GM12865 (cell line): ENCODE results near the gene PACS2.

Experiments used
- DNase-seq: peaks from one replicate; pipeline ENCODE4 v3.0.0; 2010; ENCODE audit warnings: low read depth
- H3K4me3 ChIP-seq: 2 replicates; pipeline ENCODE4 v1.5.1; 2011; ENCODE audit warnings: mild to moderate bottlenecking, low read depth, low read length, control low read depth
- TF ChIP-seq, protein P1 (sequence below): IDR thresholded peaks from 2 replicates; pipeline ENCODE4 v1.5.1; 2011; ENCODE audit warnings: low read length, control low read depth, low read depth, inconsistent platforms; ENCODE audit not compliant: insufficient read depth; ENCODE audit errors: missing control alignments

Gene PACS2

DNA sequence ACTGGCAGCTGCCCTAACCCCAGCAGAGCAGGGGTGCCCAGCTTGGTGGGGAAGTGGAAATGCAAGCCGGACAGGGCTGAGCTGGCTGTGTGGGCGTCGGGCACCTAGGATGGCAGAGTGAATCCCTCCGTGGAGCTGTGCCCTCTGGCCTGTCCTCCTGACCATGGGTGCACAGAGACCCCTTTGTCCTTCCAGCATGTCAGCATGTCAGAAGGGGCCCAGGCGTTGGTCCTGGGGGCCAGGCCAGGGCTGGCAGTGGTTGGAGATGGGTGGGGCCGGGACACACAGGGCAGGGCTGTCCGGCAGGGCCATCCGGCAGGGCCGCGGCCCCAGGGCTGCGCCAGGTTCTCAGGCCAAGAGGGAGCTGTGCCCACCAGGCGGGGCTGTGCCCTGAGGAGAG, 75.0 kb downstream of the PACS2 start:
- no peak for DNase-seq
- TF ChIP-seq, protein P1, sequence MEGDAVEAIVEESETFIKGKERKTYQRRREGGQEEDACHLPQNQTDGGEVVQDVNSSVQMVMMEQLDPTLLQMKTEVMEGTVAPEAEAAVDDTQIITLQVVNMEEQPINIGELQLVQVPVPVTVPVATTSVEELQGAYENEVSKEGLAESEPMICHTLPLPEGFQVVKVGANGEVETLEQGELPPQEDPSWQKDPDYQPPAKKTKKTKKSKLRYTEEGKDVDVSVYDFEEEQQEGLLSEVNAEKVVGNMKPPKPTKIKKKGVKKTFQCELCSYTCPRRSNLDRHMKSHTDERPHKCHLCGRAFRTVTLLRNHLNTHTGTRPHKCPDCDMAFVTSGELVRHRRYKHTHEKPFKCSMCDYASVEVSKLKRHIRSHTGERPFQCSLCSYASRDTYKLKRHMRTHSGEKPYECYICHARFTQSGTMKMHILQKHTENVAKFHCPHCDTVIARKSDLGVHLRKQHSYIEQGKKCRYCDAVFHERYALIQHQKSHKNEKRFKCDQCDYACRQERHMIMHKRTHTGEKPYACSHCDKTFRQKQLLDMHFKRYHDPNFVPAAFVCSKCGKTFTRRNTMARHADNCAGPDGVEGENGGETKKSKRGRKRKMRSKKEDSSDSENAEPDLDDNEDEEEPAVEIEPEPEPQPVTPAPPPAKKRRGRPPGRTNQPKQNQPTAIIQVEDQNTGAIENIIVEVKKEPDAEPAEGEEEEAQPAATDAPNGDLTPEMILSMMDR, result no peak
- H3K4me3 ChIP-seq, result no peak overlapping the region

DNA sequence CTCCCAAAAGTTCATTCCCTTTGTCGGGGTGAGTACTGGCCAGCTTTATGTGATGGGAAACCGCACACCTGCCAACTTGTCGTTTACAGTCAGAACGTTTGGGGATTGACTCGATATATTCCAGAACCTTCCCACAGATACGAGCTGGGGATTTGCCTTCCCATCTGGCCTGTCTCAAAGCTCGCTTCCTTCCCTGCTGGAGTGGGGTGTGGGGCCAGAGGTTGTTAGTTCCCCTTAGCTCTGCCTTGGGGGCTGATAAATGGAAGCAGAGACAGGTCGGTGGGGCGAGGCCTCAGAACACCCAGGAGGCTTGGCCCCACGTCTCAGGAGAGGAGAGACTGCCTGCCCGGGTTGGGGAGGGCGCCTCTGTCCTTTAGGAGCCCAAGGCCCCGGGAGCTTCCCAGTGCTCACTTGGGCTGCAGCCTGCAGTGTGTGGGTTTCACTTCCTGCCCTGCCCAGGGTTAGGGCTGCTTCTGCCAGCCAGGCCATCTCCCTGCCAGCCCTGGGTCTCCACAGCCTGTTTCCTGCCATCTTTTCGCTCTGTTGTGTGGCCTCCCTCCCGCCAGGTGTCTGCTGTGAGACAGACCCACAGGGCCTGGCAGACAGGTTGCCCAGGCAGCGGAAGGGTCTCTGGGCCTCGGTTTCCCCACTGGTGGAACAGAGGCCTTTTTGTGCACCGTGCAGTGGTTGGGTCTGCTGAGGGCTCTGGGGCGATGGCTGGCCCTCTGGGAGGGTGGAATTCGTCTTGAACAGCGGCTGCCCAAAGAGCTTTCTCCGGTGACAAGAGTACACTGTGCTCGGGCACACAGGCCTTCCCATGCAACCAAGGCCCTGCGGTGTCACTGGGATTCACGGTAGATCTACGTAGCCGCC, 75.7 kb downstream of the PACS2 start:
- no peak for DNase-seq
- TF ChIP-seq, protein P1, result no peak
- no peak overlapping the region for H3K4me3 ChIP-seq

DNA sequence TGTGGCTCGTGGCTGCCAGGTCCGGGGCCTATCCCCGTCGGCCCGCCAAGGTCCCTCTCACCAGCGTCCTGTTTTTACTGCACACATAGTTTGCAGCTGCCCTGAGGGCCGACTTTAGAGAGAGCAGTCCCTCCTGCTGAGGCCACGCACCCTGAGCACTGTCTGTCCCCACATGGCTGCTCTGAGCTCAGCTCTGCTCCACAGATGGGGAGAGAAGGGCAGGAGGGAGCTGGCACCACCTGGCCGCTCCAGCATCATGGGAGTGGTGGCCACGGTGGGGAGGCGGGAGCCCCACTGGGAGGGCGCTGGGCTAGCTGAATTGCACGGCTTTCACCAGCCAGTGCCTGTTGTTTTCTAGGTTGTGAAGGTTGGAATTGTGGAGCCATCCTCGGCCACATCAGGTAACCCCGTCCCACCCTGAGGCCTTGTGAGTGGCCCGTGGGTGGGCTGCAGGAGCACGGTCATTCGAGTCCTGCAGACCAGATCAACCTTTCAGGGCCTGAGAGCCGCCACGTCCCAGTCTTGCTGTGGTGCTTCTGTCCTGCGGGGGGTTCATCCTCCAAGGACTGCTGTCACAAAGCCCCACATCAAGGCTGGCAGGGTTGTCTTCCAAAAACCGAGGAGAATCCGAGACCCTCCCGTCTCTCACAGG, 76.4 kb downstream of the PACS2 start:
- DNase-seq, result no peak
- TF ChIP-seq, protein P1, result no peak
- no peak overlapping the region for H3K4me3 ChIP-seq

DNA sequence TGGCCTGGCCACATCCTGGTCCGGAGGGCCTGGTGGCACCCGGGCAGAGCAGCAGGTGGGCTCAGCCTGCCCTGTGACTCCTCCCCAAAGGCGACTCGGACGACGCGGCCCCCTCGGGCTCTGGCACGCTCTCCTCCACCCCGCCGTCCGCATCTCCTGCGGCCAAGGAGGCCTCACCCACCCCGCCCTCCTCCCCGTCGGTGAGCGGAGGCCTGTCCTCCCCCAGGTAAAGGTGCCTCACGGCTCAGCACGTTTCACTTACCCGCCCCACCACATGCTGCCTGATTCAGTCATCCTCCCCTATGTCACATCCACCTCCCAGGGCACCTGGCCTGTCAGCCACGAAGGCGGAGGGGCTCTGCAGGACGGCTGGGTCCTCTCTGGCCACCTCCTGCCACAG, 77.0 kb downstream of the PACS2 start:
- TF ChIP-seq, protein P1, result no peak

DNA sequence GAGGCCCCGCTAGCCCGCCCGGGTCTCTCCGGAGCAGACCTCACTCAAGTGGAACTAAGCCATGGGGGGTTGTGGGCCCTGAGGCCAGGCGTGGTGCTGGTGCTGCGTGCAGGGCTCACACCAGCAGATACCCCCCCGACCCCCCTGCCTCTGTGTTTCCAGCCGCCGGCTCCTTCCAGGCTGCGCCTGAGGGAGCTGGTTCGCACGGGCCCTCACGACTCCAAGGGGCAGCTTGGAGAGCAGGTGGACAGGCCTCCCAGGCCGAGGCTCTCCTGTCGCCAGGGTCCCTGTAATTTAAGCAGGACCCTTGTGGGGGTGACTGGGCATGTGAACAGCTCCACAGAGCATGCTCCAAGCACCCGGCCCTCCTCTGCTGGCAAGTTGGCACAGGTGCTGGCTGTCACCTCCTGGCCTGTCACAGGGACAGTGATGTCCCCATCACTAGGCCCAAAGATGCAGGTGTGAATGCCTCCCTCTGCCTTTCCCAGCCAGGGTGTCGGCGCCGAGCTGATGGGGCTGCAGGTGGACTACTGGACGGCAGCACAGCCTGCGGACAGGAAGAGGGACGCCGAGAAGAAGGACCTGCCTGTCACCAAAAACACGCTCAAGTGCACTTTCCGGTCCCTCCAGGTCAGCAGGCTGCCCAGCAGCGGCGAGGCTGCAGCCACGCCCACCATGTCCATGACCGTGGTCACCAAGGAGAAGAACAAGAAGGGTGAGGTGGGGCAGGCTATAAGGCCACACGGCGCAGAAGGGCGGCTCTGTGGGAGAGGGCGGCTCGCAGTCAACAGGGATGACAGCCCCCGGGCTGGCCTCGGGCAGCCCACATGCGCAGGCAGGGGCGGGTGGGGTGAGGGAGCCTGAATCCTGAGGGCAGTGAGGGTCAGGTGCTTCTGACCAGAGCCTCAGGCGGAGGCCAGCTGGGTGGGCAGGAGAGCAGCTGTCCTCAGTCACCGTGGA, 77.9 kb downstream of the PACS2 start:
- DNase-seq, result no peak
- H3K4me3 ChIP-seq, result no peak overlapping the region
- TF ChIP-seq, protein P1, result no peak

More for the DNA sequence above, 77.0 kb downstream of the PACS2 start:
- no peak for DNase-seq
- H3K4me3 ChIP-seq, result no peak overlapping the region

DNA sequence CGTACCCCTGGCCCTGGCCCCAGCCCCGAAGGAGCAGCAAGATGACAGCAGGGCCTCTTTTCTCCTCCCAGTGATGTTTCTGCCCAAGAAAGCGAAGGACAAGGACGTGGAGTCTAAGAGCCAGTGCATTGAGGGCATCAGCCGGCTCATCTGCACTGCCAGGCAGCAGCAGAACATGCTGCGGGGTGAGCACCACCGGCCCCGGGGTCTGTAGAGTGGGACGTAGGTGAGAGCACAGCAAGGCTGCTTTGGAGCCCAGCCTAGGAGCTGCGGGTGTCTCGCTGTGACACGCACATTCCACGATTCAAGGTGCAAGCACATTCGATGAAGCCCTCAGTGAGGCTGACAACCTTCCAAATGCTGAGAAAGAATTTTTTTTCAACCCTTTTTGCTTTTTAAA, 78.6 kb downstream of the PACS2 start:
- TF ChIP-seq, protein P1, result no peak
- no peak overlapping the region for H3K4me3 ChIP-seq
- no peak for DNase-seq
